HG03108 (cell line): Measurements from ENCODE around the gene CDK7.
"Not testable (repeated sequence)": the region's sequence is repeated elsewhere in the genome, so short reads cannot be mapped to it uniquely, and the experiment has no call there.

Experiments
- ATAC-seq: cut with Tn5 transposase; IDR thresholded peaks from one replicate; pipeline ENCODE4 v1.9.1; 2021; ENCODE audit warnings: moderate library complexity; ENCODE audit not compliant: unreplicated experiment

The CDK7 gene

DNA sequence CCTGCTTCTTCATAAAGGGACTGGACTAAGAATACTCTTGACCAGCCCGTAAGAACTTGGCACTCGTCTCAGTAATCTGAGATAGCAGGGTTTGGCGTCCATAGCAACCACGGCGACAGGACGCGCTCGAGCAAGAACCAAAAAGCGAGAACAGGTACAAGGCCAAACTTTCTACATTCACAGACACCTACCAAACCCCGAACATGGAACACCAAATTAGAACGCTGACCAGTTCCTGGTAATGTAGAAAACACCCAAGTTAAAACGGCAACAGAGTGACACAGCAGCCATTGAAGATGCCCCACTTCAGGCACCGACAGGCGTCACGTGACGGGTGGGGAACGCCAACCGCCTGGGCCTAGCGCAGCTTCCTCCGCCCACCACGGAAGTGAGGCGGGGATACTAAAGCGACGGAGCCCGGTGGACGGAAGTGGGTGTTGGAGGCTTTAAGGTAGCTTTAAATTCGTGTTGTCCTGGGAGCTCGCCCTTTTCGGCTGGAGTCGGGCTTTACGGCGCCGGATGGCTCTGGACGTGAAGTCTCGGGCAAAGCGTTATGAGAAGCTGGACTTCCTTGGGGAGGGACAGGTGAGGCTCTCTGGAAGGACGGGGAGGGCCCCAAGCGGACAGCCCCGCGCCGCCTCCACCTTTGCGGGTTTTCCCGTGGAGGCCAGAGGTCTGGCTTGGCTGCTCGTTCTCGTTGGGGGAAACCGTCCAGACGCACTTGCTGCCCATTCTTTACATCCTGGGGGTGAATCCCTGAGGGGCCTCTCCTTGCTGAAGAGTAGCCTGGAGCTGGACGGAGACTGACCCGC lies at the start of gene CDK7:
CDK7 (plus strand) TSS at position 430 of the 812 bp plus-strand sequence; CDS start at position 520, 90 bp downstream.
- ATAC-seq: peak; percentile 99

- no peak for ATAC-seq
These were observed 47.3 kb upstream of the CDK7 start for GRCh38 chr5:69187342-69187741.

- no peak for ATAC-seq
These were observed 45.9 kb upstream of the CDK7 start for GRCh38 chr5:69188811-69189161.

GRCh38 chr5:69189162-69190086 lies 45.3 kb upstream of the CDK7 start, which contains the start of gene CENPH:
Gene CENPH, plus strand, starts transcription at chr5:69189583. Its CDS starts 52 bp downstream, at chr5:69189635.
- peak; percentile 88 for ATAC-seq

DNA sequence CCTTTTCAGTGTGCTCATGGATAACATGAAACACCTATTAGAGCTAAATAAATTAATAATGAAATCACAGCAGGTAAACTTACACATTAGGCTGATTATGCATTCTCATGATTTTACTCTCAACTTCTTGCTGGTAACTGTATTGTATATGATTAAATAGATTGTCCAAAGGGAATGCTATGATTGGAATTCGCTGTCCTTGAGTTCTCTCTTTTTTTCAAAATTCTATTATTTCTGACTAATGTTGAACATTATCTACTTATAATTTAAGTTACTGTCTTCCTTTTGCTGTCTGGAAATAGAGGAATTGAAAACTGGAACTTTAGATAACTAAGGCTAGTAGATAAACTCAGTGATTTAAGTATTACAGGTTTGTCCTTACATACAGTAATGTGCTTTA lies 32.2 kb upstream of the CDK7 start:
- no peak for ATAC-seq

DNA sequence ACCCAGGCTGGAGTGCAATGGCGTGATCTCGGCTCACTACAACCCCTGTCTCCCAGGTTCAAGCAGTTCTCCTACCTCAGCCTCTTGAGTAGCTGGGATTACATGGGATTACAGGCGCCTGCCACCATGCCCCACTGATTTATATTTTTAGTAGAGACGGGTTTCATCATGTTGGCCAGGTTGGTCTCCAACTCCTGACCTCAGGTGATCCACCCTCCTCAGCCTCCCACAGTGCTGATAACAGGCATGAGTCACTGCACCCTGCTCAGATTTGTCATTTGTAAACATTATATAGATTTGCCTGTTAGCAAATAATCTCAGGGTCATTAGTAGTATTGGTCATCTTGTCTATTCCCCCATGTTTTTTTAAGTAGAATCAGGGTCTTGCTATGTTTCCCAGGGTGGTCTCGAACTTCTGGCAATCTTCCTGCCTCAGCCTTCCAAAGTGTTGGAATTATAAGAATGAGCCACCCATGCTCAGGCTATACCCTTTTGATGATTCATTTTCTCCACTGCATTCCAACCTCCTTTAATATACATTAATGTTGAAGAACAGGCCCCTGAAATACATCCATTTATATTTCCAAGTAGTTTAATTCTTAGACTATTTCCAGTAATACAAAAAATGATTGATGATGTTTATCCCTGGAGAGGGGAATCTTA lies 28.0 kb upstream of the CDK7 start:
- ATAC-seq: no peak

- no peak for ATAC-seq
These were observed 25.1 kb upstream of the CDK7 start for GRCh38 chr5:69209602-69210001.

- no peak for ATAC-seq
These were observed 23.5 kb upstream of the CDK7 start for GRCh38 chr5:69211200-69211599.

- no peak for ATAC-seq
These were observed 22.7 kb upstream of the CDK7 start for GRCh38 chr5:69212022-69212421.

GRCh38 chr5:69213513-69214215 lies 21.0 kb upstream of the CDK7 start:
- ATAC-seq: no peak

DNA sequence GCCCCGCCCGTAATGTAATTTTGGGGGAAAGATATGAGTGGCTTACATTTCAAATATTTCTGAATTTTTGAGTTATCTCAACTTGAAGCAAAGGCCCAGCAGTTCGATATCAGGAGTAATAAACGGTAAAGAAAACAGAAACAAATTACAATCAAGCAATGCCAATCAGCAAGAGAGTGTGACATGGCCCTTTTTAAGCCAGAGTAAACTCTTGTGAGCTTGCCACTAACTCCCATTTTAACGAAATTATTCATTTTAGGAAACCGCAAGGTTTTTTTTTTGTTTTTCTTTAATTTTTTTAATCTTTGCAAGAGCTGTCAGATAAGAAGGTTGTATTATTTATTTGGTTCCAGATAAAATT lies 17.6 kb upstream of the CDK7 start:
- no peak for ATAC-seq

DNA sequence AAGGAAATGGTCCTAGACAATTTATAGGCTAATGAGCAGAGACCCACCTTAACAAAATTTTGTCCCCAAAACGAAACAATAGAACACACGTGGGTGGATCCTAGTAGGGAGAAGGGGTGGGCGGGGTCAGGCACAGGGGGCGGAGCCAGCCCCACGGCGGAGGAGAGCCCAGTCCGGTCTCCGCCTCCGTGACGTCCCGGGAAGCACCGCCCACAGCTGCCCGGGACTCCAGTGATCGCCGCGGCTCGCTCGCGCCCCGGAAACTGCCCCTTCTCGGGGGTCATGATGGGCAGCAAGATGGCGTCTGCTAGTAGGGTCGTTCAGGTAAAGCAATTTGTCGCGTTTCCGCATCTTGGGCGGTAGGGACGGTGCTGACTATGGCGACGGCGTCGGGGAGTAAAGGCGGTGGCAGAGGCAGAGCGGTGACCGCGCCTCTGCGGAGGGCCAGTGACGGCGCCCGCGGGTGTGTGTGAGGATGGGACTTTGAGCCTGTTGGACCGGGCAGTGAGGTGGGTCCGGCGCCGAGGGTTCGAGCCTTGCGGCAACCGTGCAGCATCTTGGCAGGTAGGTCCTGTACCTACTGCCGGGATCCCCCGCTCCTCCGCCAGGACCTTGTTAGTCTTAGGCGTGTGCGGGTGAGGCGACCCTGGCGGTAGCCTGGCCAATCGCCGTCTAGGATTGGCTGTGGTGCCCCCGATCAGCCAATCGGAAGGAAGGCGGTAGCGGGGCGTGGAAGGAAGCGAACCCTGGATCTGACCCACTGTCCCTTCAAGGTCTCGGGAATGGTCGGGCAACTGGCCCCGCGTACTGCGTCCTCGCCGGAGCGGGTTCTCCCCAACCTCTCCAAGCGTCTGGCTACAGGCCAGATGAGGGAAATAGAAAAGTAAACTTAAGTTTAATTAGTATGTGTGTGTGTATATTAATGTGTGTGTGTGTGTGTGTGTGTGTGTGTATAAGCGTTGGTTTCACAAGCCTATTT lies 16.8 kb upstream of the CDK7 start:
- ATAC-seq: peak; percentile 92

DNA sequence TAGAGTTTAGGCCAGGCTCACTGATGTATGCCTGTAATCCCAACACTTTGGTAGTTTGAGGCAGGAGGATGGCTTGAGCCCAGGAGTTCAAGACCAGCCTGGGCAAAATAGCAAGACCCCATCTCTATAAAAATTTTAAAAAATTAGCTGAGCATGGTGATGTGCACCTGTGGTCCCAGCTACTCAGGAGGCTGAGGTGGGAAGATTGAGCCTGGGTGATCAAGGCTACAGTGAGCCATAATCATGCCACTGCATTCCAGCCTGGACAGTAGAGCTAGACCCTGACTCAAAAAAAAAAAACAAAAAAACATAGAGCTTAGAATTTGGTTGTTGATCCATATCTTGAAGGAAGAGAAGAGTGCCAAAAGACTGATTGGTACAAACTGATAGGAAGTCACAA lies 14.7 kb upstream of the CDK7 start:
- no peak for ATAC-seq

GRCh38 chr5:69220371-69220770 lies 14.3 kb upstream of the CDK7 start:
- ATAC-seq: not testable (repeated sequence)

GRCh38 chr5:69220833-69221232 lies 13.9 kb upstream of the CDK7 start:
- ATAC-seq: not testable (repeated sequence)

DNA sequence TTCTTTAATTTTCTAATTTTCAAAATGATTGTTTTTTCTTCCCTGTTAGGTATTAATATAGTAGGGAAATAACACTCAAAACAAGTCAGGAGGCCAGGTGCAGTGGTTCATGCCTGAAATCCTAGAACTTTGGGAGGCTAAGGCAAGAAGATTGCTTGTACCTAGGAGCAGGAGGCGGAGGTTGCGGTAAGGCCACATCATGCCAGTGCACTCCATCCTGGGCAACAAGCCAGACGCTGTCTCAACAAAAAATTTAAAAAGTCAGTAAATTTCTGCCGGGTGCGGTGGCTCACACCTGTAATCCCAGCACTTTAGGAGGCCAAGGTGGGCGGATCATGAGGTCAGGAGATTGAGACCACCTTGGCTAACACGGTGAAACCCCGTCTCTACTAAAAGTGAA lies 10.2 kb upstream of the CDK7 start:
- ATAC-seq: no peak

GRCh38 chr5:69225860-69226259 lies 8.8 kb upstream of the CDK7 start:
- ATAC-seq: no peak

GRCh38 chr5:69230181-69230580 lies 4.5 kb upstream of the CDK7 start:
- no peak for ATAC-seq

DNA sequence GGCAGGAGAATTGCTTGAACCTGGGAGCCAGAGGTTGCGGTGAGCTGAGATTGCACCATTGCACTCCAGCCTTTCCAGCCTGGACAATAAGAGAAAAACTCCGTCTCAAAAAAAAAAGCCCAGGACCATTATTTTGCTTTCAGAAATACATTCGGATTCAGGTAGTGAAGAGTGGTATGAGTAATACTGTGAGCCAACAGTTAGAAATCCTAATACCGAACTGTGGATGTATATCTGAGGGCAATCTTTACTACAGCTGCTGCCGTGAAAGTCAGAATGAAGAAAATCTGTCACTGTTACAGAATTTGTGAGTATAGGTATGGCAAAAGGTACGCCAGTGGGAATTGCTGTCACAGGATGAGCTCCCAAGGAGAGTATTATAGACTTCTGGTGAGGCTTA lies 3.4 kb upstream of the CDK7 start:
- ATAC-seq: no peak

- no peak for ATAC-seq
These were observed 2.8 kb upstream of the CDK7 start for GRCh38 chr5:69231851-69232250.
